ENCODE results near the gene C19orf73. TPM values are rescaled to one million over a fixed set of nuclear protein-coding genes. Genes with fewer than 3 reads are reported as not detected.

Gene C19orf73
- total and polyA plus RNA-seq, 9 of the 15 experiments (the other 6 are each of a cell fraction or from before 2014, with no cell fraction given), result 0.08 to 7.4 (median 1.4) TPM

DNA sequence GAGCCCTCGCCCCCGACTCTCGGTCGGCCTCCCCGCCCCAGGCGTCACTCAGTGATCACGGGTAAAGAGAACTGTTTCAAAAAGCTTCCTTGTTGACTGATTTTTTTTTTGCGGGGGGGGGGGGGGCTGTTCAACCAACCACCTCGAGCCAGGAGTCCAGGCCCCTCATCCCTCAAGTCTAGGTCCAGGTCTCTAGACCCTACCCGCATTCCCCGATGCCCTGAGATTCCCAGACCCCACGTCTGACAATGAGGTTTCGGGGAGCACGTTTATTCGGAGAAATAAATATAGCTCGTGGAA, 32.0 kb upstream of the C19orf73 start (continued):
- TF ChIP-seq ZNF384 (IDR thresholded peaks at IDR 0.05; ENCODE audit: low read depth, low read length), result peak; percentile 49; the same call in 1 of the 2 replicates
- 0 out of 2 replicates have a peak, but pooled peaks have one; percentile 14 for TF ChIP-seq ZNF263 (CRISPR knock-in tag; IDR thresholded peaks at IDR 0.05; ENCODE audit: borderline replicate concordance)
- TF ChIP-seq HMGN3 (IDR thresholded peaks at IDR 0.05; ENCODE audit: borderline replicate concordance, extremely low read depth, insufficient read length, low read depth, low read length), result no peak
- no peak for TF ChIP-seq BDP1 (IDR thresholded peaks at IDR 0.05; ENCODE audit: insufficient read depth, insufficient read length)
- no peak for TF ChIP-seq ETS2 (tag; IDR thresholded peaks at IDR 0.05; ENCODE audit: borderline replicate concordance, poor library complexity, severe bottlenecking)
- TF ChIP-seq, protein P1, sequence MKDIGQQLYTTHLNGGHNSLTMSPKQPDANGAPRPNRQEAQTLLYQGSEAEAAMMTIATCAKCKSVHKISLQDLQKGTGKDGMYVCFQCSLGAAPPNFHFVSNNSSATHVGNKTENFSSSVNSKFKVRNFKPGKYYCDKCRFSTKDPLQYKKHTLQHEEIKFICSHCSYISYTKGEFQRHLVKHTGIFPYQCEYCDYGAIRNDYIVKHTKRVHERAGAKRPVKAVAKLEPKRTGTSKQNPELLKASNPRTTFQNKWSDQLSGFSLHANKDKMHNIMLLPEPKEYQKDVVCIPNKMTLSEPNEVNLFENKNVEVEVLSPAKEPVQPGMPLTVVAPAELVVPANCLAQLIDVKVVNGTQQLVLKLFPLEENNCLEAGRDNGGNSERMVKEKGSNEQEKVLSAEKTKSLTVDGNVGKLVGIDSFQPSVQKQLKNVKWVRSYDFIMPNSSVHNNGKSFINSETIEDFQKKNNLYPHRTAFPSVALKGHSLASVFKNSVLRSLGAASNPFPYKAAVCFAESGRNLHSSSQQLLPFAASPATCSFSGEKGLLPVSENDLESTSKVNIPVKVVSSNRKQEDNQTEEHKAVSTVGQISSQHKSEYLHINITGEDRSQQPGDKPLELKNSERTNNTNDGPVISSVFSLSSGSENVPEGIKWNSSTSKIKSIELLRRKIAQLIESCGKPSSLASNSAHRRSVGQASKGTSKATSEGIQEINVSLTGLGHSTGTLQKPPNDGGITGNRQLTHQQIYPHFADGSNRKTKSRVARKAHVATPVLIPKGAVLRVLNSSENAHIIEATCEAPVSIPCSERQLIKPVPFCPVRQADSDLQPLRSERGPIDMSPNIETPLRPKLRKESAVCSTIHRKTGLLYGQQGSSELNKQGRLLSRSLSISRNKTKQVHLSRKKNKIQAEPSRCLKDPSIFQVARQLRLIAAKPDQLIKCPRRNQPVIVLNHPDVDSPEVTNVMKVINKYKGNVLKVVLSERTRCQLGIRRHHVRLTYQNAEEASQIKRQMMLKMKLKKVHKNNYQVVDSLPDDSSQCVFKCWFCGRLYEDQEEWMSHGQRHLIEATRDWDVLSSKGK (CRISPR knock-in tag; IDR thresholded peaks at IDR 0.05), result no peak
- TF ChIP-seq BRCA1 (IDR thresholded peaks at IDR 0.05), result no peak
- no peak for TF ChIP-seq BRCA1 (CRISPR knock-in tag; IDR thresholded peaks at IDR 0.05)
- no peak for TF ChIP-seq HDAC2 (IDR thresholded peaks at IDR 0.05)
- TF ChIP-seq HDAC1 (IDR thresholded peaks at IDR 0.05), result no peak
- TF ChIP-seq GATAD2B (IDR thresholded peaks at IDR 0.05; ENCODE audit: borderline replicate concordance), result no peak
- TF ChIP-seq HDAC3 (IDR thresholded peaks at IDR 0.05; ENCODE audit: borderline replicate concordance, partially characterized antibody), result no peak
- 0 out of 4 replicates have a peak, but pooled peaks of 1 of the 2 experiments have one; percentile 6 for TF ChIP-seq TEAD1 (CRISPR knock-in tag; IDR thresholded peaks at IDR 0.05)
- TF ChIP-seq ZBTB8A (IDR thresholded peaks at IDR 0.05; ENCODE audit: partially characterized antibody), result no peak
- no peak for TF ChIP-seq ZNF354B (CRISPR knock-in tag; IDR thresholded peaks at IDR 0.05)
- TF ChIP-seq, protein P2, sequence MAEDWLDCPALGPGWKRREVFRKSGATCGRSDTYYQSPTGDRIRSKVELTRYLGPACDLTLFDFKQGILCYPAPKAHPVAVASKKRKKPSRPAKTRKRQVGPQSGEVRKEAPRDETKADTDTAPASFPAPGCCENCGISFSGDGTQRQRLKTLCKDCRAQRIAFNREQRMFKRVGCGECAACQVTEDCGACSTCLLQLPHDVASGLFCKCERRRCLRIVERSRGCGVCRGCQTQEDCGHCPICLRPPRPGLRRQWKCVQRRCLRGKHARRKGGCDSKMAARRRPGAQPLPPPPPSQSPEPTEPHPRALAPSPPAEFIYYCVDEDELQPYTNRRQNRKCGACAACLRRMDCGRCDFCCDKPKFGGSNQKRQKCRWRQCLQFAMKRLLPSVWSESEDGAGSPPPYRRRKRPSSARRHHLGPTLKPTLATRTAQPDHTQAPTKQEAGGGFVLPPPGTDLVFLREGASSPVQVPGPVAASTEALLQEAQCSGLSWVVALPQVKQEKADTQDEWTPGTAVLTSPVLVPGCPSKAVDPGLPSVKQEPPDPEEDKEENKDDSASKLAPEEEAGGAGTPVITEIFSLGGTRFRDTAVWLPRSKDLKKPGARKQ (CRISPR knock-in tag; IDR thresholded peaks at IDR 0.05), result no peak
- no peak for TF ChIP-seq ZNF707 (CRISPR knock-in tag; conservative IDR thresholded peaks at IDR 0.05)
- no peak for TF ChIP-seq ZNF239 (CRISPR knock-in tag; IDR thresholded peaks at IDR 0.05)
- no peak for TF ChIP-seq KDM5B (IDR thresholded peaks at IDR 0.05; ENCODE audit: insufficient replicate concordance, low read depth, low read length)
- no peak for TF ChIP-seq SRSF7 (optimal IDR thresholded peaks at IDR 0.05; ENCODE audit: low read depth, low read length)
- TF ChIP-seq, protein P3, sequence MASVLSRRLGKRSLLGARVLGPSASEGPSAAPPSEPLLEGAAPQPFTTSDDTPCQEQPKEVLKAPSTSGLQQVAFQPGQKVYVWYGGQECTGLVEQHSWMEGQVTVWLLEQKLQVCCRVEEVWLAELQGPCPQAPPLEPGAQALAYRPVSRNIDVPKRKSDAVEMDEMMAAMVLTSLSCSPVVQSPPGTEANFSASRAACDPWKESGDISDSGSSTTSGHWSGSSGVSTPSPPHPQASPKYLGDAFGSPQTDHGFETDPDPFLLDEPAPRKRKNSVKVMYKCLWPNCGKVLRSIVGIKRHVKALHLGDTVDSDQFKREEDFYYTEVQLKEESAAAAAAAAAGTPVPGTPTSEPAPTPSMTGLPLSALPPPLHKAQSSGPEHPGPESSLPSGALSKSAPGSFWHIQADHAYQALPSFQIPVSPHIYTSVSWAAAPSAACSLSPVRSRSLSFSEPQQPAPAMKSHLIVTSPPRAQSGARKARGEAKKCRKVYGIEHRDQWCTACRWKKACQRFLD (CRISPR knock-in tag; IDR thresholded peaks at IDR 0.05), result 0 out of 2 replicates have a peak, but pooled peaks have one; percentile 52
- no peak for TF ChIP-seq LARP7 (IDR thresholded peaks at IDR 0.05)
- no peak for TF ChIP-seq EP400 (IDR thresholded peaks at IDR 0.05)
- no peak for TF ChIP-seq ZKSCAN1 (IDR thresholded peaks at IDR 0.05; ENCODE audit: low read depth, low read length)
- TF ChIP-seq NR2C1 (IDR thresholded peaks at IDR 0.05), result no peak
- no peak for TF ChIP-seq NR2C1 (tag; IDR thresholded peaks at IDR 0.05)

Measured in K562 (cell line).